OCI-LY7 (cell line): ENCODE data around the gene CUEDC2. TPM values are rescaled to one million over a fixed set of nuclear protein-coding genes. Genes with fewer than 3 reads are reported as not detected.

Experiments used
- BruUV-seq: library from RNA; stranded (reverse); fragments of 400-500 nt; replicated peaks from 2 replicates; lab custom pipeline; 2021; lab: Mats Ljungman, UMichigan
- CTCF ChIA-PET: fragments of 300-600 bp; sonication (Branson Sonifier 250); formaldehyde crosslinking; loops from one replicate; lab custom pipeline; 2022; ENCODE audit warnings: antibody characterized with exemption; ENCODE audit not compliant: unreplicated experiment; lab: Charles Lee
- POLR2A ChIA-PET: fragments of 300-600 bp; sonication (Branson Sonifier 250); formaldehyde crosslinking; loops from one replicate; lab custom pipeline; 2022; ENCODE audit warnings: antibody characterized with exemption; lab: Charles Lee
- DNase-seq: peaks from one replicate; pipeline ENCODE4 v3.0.0-alpha.2; 2015; ENCODE audit warnings: low spot score
- H2AFZ ChIP-seq: fragments of 200-600 bp; sonication (generic), shearing (Covaris generic); 2 replicates; pipeline ENCODE4 v1.6.1; 2014; ENCODE audit warnings: mild to moderate bottlenecking, antibody characterized with exemption, low read length, moderate library complexity
- H3K27ac ChIP-seq: fragments of 200-600 bp; sonication (generic); 2 replicates; pipeline ENCODE4 v1.5.1; 2014; ENCODE audit warnings: mixed run types, low read depth, mild to moderate bottlenecking, moderate library complexity, low read length, inconsistent platforms; ENCODE audit not compliant: poor library complexity, severe bottlenecking
- H3K36me3 ChIP-seq: fragments of 200-600 bp; sonication (generic); 2 replicates; pipeline ENCODE4 v1.6.1; 2014; ENCODE audit warnings: mild to moderate bottlenecking, antibody characterized with exemption, low read length, moderate library complexity, mixed read lengths; ENCODE audit not compliant: insufficient read depth
- H3K4me1 ChIP-seq: fragments of 200-600 bp; sonication (generic); 2 replicates; pipeline ENCODE4 v1.5.1; 2014; ENCODE audit warnings: mild to moderate bottlenecking, low read length; ENCODE audit not compliant: insufficient read depth, poor library complexity, severe bottlenecking
- H3K4me2 ChIP-seq: fragments of 200-600 bp; sonication (generic); 2 replicates; pipeline ENCODE4 v1.6.1; 2014; ENCODE audit warnings: mild to moderate bottlenecking, low read length
- H3K4me3 ChIP-seq: fragments of 200-600 bp; sonication (generic); 2 replicates; pipeline ENCODE4 v1.5.1; 2014; ENCODE audit warnings: mild to moderate bottlenecking, low read depth, low read length; ENCODE audit not compliant: poor library complexity, severe bottlenecking
- H3K79me2 ChIP-seq: fragments of 200-600 bp; sonication (generic); 2 replicates; pipeline ENCODE4 v1.6.1; 2016; ENCODE audit warnings: low read depth, mild to moderate bottlenecking, low read length, moderate library complexity, mixed read lengths; ENCODE audit not compliant: insufficient read depth
- H3K9me2 ChIP-seq: fragments of 200-600 bp; sonication (generic); 2 replicates; pipeline ENCODE4 v1.6.1; 2016; ENCODE audit warnings: mild to moderate bottlenecking, low read length, mixed read lengths; ENCODE audit not compliant: insufficient read depth
- H3K9me3 ChIP-seq: fragments of 200-600 bp; sonication (generic); 2 replicates; pipeline ENCODE4 v1.6.1; 2014; ENCODE audit warnings: mild to moderate bottlenecking, mixed run types, low read length, mixed read lengths
- H4K20me1 ChIP-seq: fragments of 200-600 bp; sonication (generic); 2 replicates; pipeline ENCODE4 v1.6.1; 2014; ENCODE audit warnings: mild to moderate bottlenecking, antibody characterized with exemption, low read length, moderate library complexity, mixed read lengths; ENCODE audit not compliant: insufficient read depth
- EZH2phosphoT487 ChIP-seq: fragments of 200-600 bp; sonication (generic); IDR thresholded peaks from 2 replicates; pipeline ENCODE4 v1.6.1; 2018; ENCODE audit warnings: low read depth, borderline replicate concordance, mild to moderate bottlenecking, mixed run types, antibody characterized with exemption, low read length, moderate library complexity, mixed read lengths
- intact Hi-C: fragments of 100-400 bp; cut with micrococcal nuclease; formaldehyde crosslinking; loops from one replicate; pipeline ENCODE4 v1.10.0; 2022; ENCODE audit not compliant: unreplicated experiment
- total RNA-seq, 2 experiments: library from RNA; depleted of rRNA in 1 of 2; stranded (reverse); fragments of >200 nt in 1 of 2; shearing (Covaris generic) in 1 of 2; gene quantifications; 2 replicates each; pipeline ENCODE4 v1.2.3, GENCODE V29; 2014 to 2022
- TF ChIP-seq, protein P1 (sequence below): fragments of 200-600 bp; sonication (generic); conservative IDR thresholded peaks from 2 replicates; pipeline ENCODE4 v1.5.1; 2014; ENCODE audit warnings: mild to moderate bottlenecking, antibody characterized with exemption, low read length, moderate library complexity, mixed read lengths

The CUEDC2 gene
- total RNA-seq, 2 experiments from 2014 or later: 48.9 to 73.3 TPM

DNA sequence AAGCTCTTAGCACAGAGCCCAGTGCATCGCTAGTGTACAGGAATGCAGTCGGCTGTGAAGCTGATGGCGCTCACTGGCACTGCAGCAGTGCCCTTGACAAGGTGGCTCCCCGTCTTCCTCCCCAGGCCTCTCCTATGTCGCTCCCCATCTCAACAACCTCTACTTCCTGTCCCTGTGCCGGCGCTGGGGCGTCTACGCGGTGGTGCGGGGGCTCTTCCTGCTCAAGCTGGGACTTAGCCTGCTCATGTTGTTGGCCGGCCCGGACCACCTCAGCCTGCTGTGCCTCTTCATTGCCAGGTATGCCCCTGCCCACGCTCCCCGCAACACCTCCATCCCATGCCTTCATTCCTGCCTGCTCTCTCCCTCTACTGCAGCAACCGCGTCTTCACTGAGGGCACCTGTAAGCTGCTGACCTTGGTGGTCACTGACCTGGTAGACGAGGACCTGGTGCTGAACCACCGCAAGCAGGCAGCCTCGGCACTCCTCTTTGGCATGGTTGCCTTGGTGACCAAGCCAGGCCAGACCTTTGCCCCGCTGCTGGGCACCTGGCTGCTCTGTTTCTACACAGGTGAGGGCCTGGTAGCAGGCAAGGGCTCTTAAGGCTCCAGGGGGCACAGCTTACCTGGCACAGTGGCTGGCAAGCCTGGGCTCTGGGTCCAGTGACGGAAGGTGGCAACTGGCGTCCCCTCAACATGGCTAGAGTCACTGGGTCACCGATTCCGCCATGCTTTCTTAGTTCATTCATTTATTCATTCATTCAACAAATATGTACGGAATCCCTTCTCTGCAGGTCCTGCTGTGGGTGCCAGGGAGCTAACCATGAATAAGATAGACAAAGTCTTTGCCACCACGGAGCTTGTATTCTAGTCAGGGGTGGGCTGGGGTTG is 41.3 kb upstream of the CUEDC2 start:
- POLR2A ChIA-PET: interaction anchor here (0.6 kb wide), 1 partner anchor 26 kb away, joined by 4 read pairs; no protein-coding TSS in a partner anchor

DNA sequence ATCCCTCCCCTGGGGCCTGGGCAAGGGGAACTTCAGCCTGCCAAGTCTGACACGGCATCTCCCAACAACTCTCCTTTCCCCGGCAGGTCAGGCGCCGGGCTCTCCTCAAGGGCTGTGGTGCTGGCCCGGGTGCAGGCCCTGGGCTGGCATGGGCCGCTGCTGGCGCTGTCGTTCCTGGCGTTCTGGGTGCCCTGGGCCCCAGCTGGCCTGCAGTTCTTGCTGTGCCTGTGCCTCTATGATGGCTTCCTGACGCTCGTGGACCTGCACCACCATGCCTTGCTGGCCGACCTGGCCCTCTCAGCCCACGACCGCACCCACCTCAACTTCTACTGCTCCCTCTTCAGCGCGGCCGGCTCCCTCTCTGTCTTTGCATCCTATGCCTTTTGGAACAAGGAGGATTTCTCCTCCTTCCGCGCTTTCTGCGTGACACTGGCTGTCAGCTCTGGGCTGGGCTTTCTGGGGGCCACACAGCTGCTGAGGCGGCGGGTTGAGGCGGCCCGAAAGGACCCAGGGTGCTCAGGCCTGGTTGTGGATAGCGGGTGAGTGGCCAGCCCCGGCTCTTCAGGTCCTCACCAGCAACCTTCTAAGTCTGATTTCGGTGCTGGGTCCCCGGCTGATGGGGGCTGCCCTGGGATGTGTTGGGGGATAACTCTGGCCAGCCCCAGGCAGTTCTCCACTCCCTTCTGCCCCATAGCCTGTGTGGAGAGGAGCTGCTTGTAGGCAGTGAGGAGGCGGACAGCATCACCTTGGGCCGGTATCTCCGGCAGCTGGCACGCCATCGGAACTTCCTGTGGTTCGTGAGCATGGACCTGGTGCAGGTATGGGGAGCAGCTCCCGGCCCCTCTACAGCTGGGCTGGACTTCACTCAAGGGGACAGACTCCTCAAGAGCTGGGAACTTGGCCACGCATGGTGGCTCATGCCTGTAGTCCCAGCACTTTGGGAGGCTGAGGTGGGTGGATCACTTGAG is 38.5 kb upstream of the CUEDC2 start:
- intact Hi-C loops: no loop called here
- ChIA-PET POLR2A (interaction anchor here (1.3 kb wide), 1 partner anchor 9 kb away, joined by 3 read pairs; no protein-coding TSS in a partner anchor), CTCF (no interaction called here)
- no peak overlapping the region for H3K4me2 ChIP-seq
- no peaks in the 10 kb centered on the region for H3K9me3 ChIP-seq
- no peaks in the 10 kb centered on the region for H3K79me2 ChIP-seq
- no TSS peak for BruUV-seq
- DNase-seq: no peak
- H3K4me3 ChIP-seq: no peak overlapping the region
- no peak overlapping the region for H2AFZ ChIP-seq
- peaks cover 28% of the 10 kb centered on the region; the same call in 1 of the 2 replicates for H3K36me3 ChIP-seq
- TF ChIP-seq, protein P1, sequence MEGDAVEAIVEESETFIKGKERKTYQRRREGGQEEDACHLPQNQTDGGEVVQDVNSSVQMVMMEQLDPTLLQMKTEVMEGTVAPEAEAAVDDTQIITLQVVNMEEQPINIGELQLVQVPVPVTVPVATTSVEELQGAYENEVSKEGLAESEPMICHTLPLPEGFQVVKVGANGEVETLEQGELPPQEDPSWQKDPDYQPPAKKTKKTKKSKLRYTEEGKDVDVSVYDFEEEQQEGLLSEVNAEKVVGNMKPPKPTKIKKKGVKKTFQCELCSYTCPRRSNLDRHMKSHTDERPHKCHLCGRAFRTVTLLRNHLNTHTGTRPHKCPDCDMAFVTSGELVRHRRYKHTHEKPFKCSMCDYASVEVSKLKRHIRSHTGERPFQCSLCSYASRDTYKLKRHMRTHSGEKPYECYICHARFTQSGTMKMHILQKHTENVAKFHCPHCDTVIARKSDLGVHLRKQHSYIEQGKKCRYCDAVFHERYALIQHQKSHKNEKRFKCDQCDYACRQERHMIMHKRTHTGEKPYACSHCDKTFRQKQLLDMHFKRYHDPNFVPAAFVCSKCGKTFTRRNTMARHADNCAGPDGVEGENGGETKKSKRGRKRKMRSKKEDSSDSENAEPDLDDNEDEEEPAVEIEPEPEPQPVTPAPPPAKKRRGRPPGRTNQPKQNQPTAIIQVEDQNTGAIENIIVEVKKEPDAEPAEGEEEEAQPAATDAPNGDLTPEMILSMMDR: no peak
- TF ChIP-seq EZH2phosphoT487: no peak
- H3K27ac ChIP-seq: no peak overlapping the region
- H4K20me1 ChIP-seq: no peaks in the 10 kb centered on the region
- no peaks in the 10 kb centered on the region for H3K4me1 ChIP-seq
- H3K9me2 ChIP-seq: no peaks in the 10 kb centered on the region

More for the DNA sequence above, 41.3 kb upstream of the CUEDC2 start:
- Histone ChIP-seq H3K79me2 (no peaks in the 10 kb centered on the region), H3K36me3 (peaks cover 47% of the 10 kb centered on the region; the same call in 1 of the 2 replicates), H3K9me2 (no peaks in the 10 kb centered on the region), H3K27ac (no peak overlapping the region), H3K4me1 (no peaks in the 10 kb centered on the region), H3K4me3 (no peak overlapping the region), H3K9me3 (no peaks in the 10 kb centered on the region), H3K4me2 (no peak overlapping the region), H2AFZ (no peak overlapping the region), H4K20me1 (no peaks in the 10 kb centered on the region)
- no peak for TF ChIP-seq EZH2phosphoT487
- TF ChIP-seq, protein P1: no peak
- BruUV-seq: no TSS peak
- CTCF ChIA-PET: interaction anchor here (0.7 kb wide), 1 partner anchor 51 kb away, joined by 3 read pairs; no protein-coding TSS in a partner anchor
- intact Hi-C loops: no loop called here
- DNase-seq: no peak
